Measurements from ENCODE around the gene RTL1.

The RTL1 gene

DNA sequence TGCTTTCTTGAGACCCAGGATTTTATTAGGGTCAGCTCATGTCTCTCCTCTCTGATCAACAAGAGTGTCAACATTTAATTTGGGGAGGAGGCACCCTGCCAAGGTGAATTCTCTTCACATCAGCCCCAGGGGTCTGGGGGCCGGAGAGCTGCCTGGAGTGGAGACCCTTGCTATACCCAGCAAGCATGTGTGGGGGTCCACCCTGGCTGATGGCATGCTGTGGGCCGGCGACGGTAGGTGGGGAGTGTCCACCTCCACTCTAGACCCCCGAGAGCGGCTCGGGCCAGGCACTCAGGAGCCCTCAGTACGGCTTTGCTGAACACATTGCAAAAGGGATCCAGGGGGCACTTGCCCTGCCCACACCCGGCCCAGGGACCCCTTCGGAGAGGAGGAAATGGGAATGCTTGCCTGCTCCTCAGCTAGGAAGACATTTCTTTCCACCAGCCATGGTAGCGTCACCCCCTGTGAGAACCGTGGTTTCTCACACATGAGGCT lies 67.2 kb downstream of the RTL1 start:
- no peak for DNase-seq (ENCODE audit: extremely low read depth in 1 of 2, low read depth in 1 of 2)

GRCh38 chr14:100835548-100836310 lies 67.8 kb downstream of the RTL1 start:
- DNase-seq (ENCODE audit: extremely low read depth in 1 of 2, low read depth in 1 of 2): no peak

- no peak for DNase-seq (ENCODE audit: extremely low read depth in 1 of 2, low read depth in 1 of 2)
Measured at GRCh38 chr14:100834794-100835547, 68.6 kb downstream of the RTL1 start.

DNA sequence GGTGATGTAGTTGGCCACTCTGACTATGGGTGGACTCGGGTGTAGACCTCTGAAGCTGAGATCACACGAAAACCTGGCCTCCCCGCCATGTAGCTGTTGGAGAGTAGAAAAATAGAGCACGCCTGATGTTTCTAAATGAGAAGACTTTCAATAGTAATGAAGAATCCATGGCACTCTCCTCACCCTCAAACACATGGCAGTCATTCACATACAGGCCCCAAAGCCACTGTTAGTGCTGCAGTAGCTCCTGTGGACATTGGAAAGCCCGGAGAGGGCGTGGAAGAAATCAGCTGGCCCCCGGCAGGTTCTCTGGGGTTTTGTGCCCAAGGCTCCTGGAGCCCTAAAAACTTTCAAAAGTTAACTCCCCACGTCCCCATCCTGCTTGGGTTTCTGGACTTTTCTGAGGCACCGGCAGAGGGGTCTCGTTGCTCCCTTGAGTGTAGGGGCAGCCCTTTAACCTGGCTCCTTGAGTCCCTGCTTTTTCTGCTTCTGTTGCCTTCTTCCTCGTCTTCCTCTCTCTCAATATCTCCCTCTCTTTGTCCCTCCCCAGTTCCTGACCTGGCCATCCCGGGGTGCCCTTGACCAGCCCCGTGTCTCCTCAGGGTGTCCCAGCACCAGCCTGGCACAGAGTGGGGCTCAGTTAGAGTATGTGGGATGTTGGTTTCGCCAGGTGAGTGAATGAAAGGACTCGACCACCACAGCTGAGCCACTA lies 69.3 kb downstream of the RTL1 start:
- no peak for DNase-seq (ENCODE audit: extremely low read depth in 1 of 2, low read depth in 1 of 2)

GRCh38 chr14:100832311-100832960 lies 71.1 kb downstream of the RTL1 start:
- no peak for DNase-seq (ENCODE audit: extremely low read depth in 1 of 2, low read depth in 1 of 2)

GRCh38 chr14:100830681-100831080 lies 72.8 kb downstream of the RTL1 start:
- DNase-seq (ENCODE audit: extremely low read depth in 1 of 2, low read depth in 1 of 2): no peak
